Kidney epithelial cell (primary cell): Measurements from ENCODE around the gene NIM1K. TPM values are rescaled to one million over a fixed set of nuclear protein-coding genes. Genes with fewer than 3 reads are reported as not detected.
"Not testable (repeated sequence)": the region's sequence is repeated elsewhere in the genome, so short reads cannot be mapped to it uniquely, and the experiment has no call there.

Experiments
- DNase-seq: peaks from one replicate; pipeline ENCODE4 v3.0.0-alpha.2; 2010; ENCODE audit warnings: low read depth
- H3K27me3 ChIP-seq: 2 replicates; pipeline ENCODE4 v1.6.0; 2011; ENCODE audit warnings: low read length; ENCODE audit not compliant: control insufficient read depth, insufficient read depth
- H3K36me3 ChIP-seq: 2 replicates; pipeline ENCODE4 v1.5.1; 2011; ENCODE audit warnings: low read length; ENCODE audit not compliant: control insufficient read depth, insufficient read depth
- H3K4me3 ChIP-seq: 2 replicates; pipeline ENCODE4 v1.5.1; 2011; ENCODE audit warnings: low read depth, mild to moderate bottlenecking, control low read depth, low read length
- CTCF ChIP-seq: IDR thresholded peaks from 2 replicates; pipeline ENCODE4 v1.5.1; 2011; ENCODE audit warnings: mild to moderate bottlenecking, moderate library complexity, low read length, control low read depth, inconsistent platforms; ENCODE audit not compliant: insufficient read depth, poor library complexity, severe bottlenecking
- total RNA-seq: library from RNA; depleted of rRNA; stranded (reverse); fragments of >200 nt; gene quantifications from 2 replicates; pipeline ENCODE4 v1.2.3, GENCODE V29; 2015

NIM1K gene
- total RNA-seq, 1 donor from 2014 or later, result 0.21 TPM

GRCh38 chr5:43245724-43246385 lies 53.8 kb downstream of the NIM1K start:
- H3K27me3 ChIP-seq, result no peaks in the 10 kb centered on the region
- no peak for TF ChIP-seq CTCF
- no peak for DNase-seq
- no peaks in the 10 kb centered on the region for H3K36me3 ChIP-seq
- no peak overlapping the region for H3K4me3 ChIP-seq

- TF ChIP-seq CTCF, result no peak
- Histone ChIP-seq H3K36me3 (no peaks in the 10 kb centered on the region), H3K4me3 (no peak overlapping the region), H3K27me3 (no peaks in the 10 kb centered on the region)
- DNase-seq, result no peak
Measured at GRCh38 chr5:43251754-43252153, 59.7 kb downstream of the NIM1K start.

DNA sequence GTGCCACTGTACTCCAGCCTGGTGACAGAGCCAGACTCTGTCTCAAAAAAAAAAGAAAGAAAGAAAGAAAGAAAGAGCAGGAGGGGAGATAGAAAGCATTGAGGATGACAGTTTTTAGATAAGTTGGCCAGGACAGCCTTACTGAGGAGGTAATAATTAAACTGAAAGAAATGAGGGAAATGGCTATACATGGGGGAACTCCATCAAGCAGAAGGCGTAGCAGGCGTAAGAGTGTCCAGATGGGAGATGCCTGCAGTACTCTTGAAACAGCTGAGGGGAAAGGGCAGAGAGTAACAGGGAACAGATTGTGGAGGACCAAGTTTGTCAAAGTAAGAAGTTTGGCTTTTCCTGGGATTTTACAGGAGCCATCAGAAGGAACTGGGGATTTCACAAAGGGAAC lies 63.7 kb downstream of the NIM1K start:
- DNase-seq, result no peak

GRCh38 chr5:43256261-43256966 lies 64.4 kb downstream of the NIM1K start:
- no peak for DNase-seq
- Histone ChIP-seq H3K27me3 (no peaks in the 10 kb centered on the region), H3K4me3 (no peak overlapping the region), H3K36me3 (no peaks in the 10 kb centered on the region)
- TF ChIP-seq CTCF, result no peak

More for the DNA sequence above, 63.7 kb downstream of the NIM1K start:
- Histone ChIP-seq H3K4me3 (no peak overlapping the region), H3K36me3 (no peaks in the 10 kb centered on the region), H3K27me3 (no peaks in the 10 kb centered on the region)
- no peak for TF ChIP-seq CTCF

- no peak for DNase-seq
- H3K27me3 ChIP-seq, result no peaks in the 10 kb centered on the region
- no peaks in the 10 kb centered on the region for H3K36me3 ChIP-seq
Measured at GRCh38 chr5:43258116-43258515, 66.1 kb downstream of the NIM1K start.

DNA sequence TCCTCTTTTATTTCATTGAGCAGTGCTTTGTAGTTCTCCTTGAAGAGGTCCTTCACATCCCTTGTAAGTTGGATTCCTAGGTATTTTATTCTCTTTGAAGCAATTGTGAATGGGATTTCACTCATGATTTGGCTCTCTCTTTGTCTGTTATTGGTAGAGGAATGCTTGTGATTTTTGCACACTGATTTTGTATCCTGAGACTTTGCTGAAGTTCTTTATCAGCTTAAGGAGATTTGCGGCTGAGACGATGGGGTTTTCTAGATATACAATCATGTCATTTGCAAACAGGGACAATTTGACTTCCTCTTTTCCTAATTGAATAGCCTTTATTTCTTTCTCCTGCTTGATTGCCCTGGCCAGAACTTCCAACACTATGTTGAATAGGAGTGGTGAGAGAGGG lies 70.2 kb downstream of the NIM1K start:
- not testable (repeated sequence) for H3K4me3 ChIP-seq, DNase-seq, H3K36me3 ChIP-seq, H3K27me3 ChIP-seq

More at GRCh38 chr5:43258116-43258515, 66.1 kb downstream of the NIM1K start:
- no peak overlapping the region for H3K4me3 ChIP-seq
- no peak for TF ChIP-seq CTCF
